ENCODE measurements around the gene CKS2. TPM values are rescaled to one million over a fixed set of nuclear protein-coding genes. Genes with fewer than 3 reads are reported as not detected.

Gene CKS2
- polyA plus RNA-seq, 1 donor from 2014 or later = 48.5 TPM

GRCh38 chr9:89304020-89304833 is 6.8 kb upstream of the CKS2 start:
- Histone ChIP-seq H3K9ac (ENCODE audit: low read length) (no peak overlapping the region), H3K27me3 (ENCODE audit: insufficient read depth, low read depth, low read length) (no peaks in the 10 kb centered on the region), H3K9me3 (ENCODE audit: low read length) (no peaks in the 10 kb centered on the region), H3K9me2 (ENCODE audit: insufficient read depth, low read length) (no peaks in the 10 kb centered on the region), H3K4me3 (ENCODE audit: low read length) (no peak overlapping the region), H2AFZ (ENCODE audit: low read depth, low read length) (no peak overlapping the region), H4K20me1 (ENCODE audit: insufficient read depth) (no peaks in the 10 kb centered on the region), H3K36me3 (ENCODE audit: insufficient read depth, low read length) (no peaks in the 10 kb centered on the region), H3F3A (ENCODE audit: insufficient read depth, low read length, poor library complexity, severe bottlenecking) (no peaks in the 10 kb centered on the region), H3K4me2 (ENCODE audit: low read length) (no peak overlapping the region), H3K79me2 (replicated peaks; ENCODE audit: insufficient read depth, low read length) (no peaks in the 10 kb centered on the region), H3K27ac (ENCODE audit: low read length) (no peak overlapping the region)
- TF ChIP-seq POLR2AphosphoS5 (IDR thresholded peaks at IDR 0.05) (no peak), SMC3 (conservative IDR thresholded peaks at IDR 0.05; ENCODE audit: poor library complexity) (no peak), CTCF (IDR thresholded peaks at IDR 0.05; ENCODE audit: poor library complexity, severe bottlenecking) (no peak), REST (IDR thresholded peaks at IDR 0.05; ENCODE audit: borderline replicate concordance) (no peak), TAF1 (IDR thresholded peaks at IDR 0.05; ENCODE audit: low read depth) (no peak), EZH2 (IDR thresholded peaks at IDR 0.05; ENCODE audit: borderline replicate concordance, insufficient read depth, low read length, poor library complexity, severe bottlenecking) (no peak), EP300 (conservative IDR thresholded peaks at IDR 0.05; ENCODE audit: poor library complexity, severe bottlenecking) (no peak), RAD21 (conservative IDR thresholded peaks at IDR 0.05) (no peak), MXI1 (conservative IDR thresholded peaks at IDR 0.05; ENCODE audit: poor library complexity, severe bottlenecking) (no peak)

GRCh38 chr9:89304834-89305188 is 6.2 kb upstream of the CKS2 start:
- H3K27me3 ChIP-seq (ENCODE audit: insufficient read depth, low read depth, low read length) = no peaks in the 10 kb centered on the region
- H3K9ac ChIP-seq (ENCODE audit: low read length) = no peak overlapping the region

More at GRCh38 chr9:89304834-89305188, 6.2 kb upstream of the CKS2 start:
- Histone ChIP-seq H3K79me2 (replicated peaks; ENCODE audit: insufficient read depth, low read length) (no peaks in the 10 kb centered on the region), H3K4me2 (ENCODE audit: low read length) (no peak overlapping the region), H4K20me1 (ENCODE audit: insufficient read depth) (no peaks in the 10 kb centered on the region), H3K36me3 (ENCODE audit: insufficient read depth, low read length) (no peaks in the 10 kb centered on the region), H3K9me3 (ENCODE audit: low read length) (no peaks in the 10 kb centered on the region), H2AFZ (ENCODE audit: low read depth, low read length) (no peak overlapping the region), H3K4me3 (ENCODE audit: low read length) (no peak overlapping the region), H3K27ac (ENCODE audit: low read length) (no peak overlapping the region), H3K9me2 (ENCODE audit: insufficient read depth, low read length) (no peaks in the 10 kb centered on the region), H3F3A (ENCODE audit: insufficient read depth, low read length, poor library complexity, severe bottlenecking) (peaks cover 3% of the 10 kb centered on the region)
- TF ChIP-seq CTCF (IDR thresholded peaks at IDR 0.05; ENCODE audit: poor library complexity, severe bottlenecking) (no peak), MXI1 (conservative IDR thresholded peaks at IDR 0.05; ENCODE audit: poor library complexity, severe bottlenecking) (no peak), SMC3 (conservative IDR thresholded peaks at IDR 0.05; ENCODE audit: poor library complexity) (no peak), REST (IDR thresholded peaks at IDR 0.05; ENCODE audit: borderline replicate concordance) (no peak), RAD21 (conservative IDR thresholded peaks at IDR 0.05) (no peak), POLR2AphosphoS5 (IDR thresholded peaks at IDR 0.05) (no peak), TAF1 (IDR thresholded peaks at IDR 0.05; ENCODE audit: low read depth) (no peak), EZH2 (IDR thresholded peaks at IDR 0.05; ENCODE audit: borderline replicate concordance, insufficient read depth, low read length, poor library complexity, severe bottlenecking) (no peak), EP300 (conservative IDR thresholded peaks at IDR 0.05; ENCODE audit: poor library complexity, severe bottlenecking) (no peak)
